Renal cortex interstitium (tissue), 11 donors: ENCODE results near the gene ZC3HAV1. TPM values are rescaled to one million over a fixed set of nuclear protein-coding genes. Genes with fewer than 3 reads are reported as not detected.
"Not testable (repeated sequence)": the region's sequence is repeated elsewhere in the genome, so short reads cannot be mapped to it uniquely, and the experiment has no call there.

Experiments used
- DNase-seq, 11 donors: peaks; one replicate each; pipeline ENCODE4 v3.0.0-alpha.2; 2013; ENCODE audit warnings: low read depth in 9 of 11, low spot score in 4 of 11; ENCODE audit errors: extremely low read depth in 1 of 11
- polyA plus RNA-seq, 3 donors: library from polyadenylated mRNA; unstranded; fragments of 120-200 nt; gene quantifications; one replicate each; pipeline ENCODE4 v1.2.1, GENCODE V29; 2013; ENCODE audit not compliant: insufficient read length in 3 of 3

Gene ZC3HAV1
- polyA plus RNA-seq, 3 donors, result 19.8 to 27.6 (median 22.0) TPM

DNA sequence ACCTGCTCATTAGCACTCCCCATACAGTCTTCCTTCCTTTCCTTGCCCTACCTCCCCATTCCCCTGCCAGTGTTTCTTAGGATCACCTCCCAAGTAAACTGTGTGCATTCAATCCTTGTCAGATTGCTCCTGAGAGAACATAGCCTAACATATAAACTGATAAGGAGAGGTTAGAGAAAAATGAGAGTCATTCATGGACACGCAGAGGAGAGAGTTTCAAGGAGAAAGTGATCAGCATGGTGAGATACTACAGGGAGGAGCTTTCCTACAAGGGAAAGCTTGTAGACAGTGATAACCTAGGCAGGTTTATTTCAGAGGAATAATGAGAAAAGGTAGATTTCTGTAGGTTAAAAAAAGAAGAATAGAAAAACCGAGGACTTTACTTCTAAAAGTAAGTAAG lies 70.8 kb downstream of the ZC3HAV1 start:
- DNase-seq, result no peak

DNA sequence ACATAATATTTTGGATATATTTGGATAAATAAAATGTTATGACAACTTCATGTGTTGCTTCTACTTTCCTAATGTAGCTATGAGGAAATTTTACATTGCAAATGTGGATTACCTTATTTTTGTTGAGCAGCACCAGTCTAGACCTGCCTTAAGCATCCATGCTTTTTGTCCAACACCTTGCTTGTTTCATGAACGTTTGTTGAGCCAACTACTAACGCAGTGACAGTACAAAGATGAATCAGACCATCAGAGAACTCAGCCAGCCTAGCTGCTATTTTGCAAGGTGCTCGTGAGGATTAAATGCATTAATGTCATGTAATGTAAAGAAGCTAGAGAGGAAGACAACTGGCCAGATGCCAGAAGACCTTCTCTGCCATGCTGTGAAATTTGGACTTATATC lies 72.6 kb downstream of the ZC3HAV1 start:
- no peak for DNase-seq

DNA sequence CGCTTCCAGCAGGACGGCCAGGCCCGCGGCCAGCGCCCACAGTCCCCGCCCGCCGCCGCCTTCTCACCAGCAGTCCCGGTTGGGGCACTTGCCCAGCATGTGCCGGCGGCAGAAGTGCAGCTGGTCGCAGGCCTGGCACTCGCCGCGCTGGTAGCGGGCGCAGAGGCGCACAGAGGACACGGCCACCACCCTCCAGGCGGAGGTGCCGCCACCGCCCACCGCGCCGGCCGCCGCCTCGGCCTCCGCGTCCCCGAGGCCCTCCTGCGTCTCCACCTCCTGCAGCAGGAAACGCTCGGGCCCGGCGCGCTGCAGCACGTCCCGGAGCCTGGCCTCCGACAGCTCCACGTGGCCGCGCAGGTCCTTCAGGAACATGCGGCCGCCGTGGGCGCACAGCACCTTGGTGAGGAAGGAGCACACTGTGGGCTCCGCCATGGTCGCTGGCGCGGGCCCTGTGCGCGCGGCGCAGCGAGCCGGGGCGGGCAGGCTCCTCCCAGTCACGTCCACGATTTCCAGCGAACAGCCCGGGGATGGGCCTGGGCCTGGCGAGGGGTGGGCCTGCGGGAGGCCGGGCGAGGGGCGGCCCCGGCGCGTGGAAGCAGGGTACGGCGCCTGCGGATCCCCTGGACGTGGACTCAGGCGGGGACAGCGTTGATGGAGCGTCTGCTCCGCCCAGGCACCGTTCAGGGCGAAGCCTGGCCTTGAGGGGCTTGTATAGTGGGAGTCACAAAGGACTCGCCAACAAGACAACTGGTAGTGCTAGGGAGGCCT lies 73.8 kb downstream of the ZC3HAV1 start, which contains the start of gene ZC3HAV1L:
ZC3HAV1L (minus strand) TSS at position 457 of the 768 bp plus-strand sequence; CDS start at position 432, 25 bp downstream.
- peak; percentile 61 to 79 (median 73) for DNase-seq

DNA sequence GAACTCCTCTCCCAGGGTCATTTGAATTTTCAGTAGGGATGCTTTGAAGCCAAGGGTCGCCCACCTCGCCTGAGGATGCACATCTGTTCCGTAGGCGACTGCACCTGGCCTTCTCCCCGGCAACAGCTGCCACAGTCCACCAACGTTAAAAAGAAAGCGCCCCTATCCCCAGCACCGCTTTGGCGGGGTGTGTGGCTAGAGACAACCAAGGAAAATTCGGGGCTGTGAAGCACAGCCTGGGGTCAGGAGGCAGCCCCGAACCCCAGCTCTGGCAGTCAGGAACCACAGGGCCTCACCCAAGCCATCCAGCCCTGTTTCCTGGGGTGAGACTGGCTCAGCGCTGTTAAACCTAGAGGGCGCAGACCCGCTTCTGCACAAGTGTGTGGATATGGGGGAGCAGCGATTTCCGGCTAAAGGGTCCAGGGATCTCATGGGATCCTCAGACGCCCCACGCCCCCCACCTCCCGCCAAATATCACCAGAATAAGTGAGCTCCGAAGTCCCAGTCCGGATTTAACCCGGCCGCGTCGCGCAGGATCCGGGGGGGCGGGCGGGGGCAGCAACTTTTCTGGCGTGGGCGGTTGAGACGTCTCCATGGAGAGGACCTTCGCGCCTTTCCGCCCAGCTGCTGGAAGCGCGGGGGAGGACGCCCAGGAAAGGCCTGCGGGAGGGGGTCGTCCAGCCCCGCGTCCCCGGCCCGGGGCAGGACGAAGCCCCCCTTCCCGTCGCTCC lies 74.5 kb downstream of the ZC3HAV1 start:
- DNase-seq, result peak in 8 of 11 donors; percentile 19 to 60 (median 26)

DNA sequence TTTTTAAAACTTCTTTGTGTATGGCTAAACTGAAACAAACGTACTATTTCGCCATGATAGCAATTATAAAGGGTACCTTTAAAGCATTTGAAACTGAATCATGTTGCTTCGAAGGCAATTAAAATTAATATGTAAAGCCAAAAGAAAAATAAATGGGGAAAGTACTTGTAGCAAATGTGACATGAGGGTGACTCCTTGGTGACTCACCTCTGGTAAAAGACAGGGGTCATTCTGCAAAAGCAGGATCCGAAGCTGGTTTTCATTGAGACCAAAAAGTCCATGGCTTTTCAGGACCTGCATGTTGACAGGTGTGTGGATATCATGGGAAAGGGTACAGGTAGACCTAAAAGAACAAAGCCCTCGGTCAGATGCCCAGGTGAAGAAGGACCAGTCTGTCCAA lies 75.2 kb downstream of the ZC3HAV1 start:
- no peak for DNase-seq

DNA sequence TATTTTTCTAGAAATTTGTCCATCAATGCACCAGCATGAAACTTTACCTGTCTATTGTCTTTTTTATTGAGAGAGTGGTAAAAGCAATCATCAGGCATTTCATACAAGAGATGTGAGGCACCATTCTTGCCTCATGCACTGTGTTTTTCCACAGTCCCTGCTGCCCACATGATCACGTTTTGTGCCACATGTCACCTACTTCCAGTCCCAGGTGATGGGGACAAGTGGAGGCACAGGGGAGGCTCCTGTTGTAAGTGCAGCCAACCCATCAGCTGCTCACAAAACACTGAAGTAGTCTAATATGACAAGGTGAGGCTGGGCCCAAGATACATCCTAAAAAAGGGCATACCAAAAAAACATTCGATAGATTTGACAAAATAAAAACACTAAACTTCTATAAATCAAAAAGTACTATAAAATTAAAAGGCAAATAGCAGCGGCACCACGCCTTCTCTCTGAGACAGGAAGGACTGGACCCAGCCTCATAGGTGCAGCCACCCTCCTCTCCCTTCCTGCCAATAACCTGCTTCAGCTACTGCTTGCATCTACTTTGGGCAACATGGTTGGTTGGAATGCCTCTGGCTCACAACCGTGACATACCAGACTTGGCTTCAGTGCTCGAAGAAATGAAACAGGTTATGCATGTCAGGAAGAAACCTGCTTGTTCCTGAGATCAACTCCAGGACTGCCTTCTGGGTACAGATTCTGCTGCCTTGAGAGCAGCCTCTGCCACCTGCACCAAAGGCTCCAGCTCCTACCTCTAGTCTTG lies 76.0 kb downstream of the ZC3HAV1 start:
- peak in 5 of 11 donors; percentile 25 to 52 (median 48) for DNase-seq

DNA sequence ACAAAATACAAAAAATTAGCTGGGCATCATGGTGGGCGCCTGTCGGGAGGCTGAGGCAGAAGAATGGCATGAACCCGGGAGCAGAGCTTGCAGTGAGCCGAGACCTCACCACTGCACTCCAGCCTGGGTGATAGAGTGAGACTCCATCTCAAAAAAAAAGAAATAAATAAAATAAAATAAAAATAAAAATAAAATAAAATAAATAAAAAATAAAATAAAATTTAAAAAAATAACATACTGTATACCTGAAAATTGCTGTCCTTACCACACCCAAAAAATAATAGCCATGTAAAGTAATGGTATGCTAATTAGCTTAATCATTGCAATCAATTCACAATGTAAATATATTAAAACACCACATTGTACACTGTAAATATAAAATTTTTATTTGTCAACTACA lies 77.0 kb downstream of the ZC3HAV1 start:
- no peak for DNase-seq

DNA sequence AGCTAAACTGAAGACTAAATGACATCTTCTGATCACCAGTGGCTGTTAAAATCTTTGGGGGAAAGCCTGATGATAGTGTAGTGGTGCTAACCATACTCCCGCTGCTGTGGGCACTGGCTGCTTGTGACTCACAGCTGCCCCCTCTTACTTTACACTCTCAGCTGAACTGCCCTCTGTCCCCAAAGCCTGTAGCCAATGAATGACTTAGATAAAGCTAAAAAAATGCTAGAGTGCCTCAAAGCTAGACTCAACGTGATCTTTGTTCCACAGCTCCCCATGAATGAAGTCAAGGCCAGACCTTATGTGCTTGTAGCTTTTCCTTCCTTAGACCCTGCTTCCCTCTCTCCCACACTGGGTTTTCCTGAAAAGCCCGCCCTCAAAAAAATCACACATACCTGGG lies 80.2 kb downstream of the ZC3HAV1 start:
- no peak for DNase-seq

DNA sequence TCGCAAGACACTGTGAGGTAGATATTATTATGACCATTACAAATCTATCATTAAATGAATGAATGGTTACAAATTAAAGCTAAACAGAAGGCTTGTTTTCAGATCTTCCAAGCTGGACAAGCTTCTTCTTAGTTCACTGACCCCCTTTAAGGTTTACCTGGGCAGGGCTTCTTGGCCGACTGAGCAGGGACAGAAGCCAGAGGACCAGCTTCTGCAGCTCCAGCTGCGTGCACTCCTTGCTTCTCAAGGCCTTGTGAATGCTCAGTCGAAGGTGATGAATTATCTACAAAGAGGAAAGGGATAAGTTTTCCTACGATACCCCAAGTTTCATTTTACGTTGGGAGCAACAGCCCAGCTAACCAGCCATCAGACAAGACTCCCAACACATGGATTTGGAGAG lies 83.0 kb downstream of the ZC3HAV1 start:
- DNase-seq, result no peak

DNA sequence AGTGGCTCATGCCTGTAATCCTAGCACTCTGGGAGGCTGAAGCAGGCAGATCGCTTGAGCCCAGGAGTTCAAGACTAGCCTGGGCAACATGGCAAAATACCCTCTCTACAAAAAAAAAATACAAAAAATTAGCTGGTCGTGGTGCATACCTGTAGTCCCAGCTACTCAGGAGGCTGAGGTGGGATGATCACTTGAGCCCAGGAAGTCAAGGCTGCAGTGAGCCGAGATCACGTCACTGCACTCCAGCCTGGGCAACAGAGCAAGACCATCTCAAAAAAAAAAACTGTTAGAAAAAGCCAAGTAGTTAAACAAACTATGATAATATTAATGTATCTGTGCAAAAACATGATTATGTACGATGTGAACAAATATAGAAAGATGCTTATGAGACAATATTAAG lies 83.7 kb downstream of the ZC3HAV1 start:
- DNase-seq, result not testable (repeated sequence)

DNA sequence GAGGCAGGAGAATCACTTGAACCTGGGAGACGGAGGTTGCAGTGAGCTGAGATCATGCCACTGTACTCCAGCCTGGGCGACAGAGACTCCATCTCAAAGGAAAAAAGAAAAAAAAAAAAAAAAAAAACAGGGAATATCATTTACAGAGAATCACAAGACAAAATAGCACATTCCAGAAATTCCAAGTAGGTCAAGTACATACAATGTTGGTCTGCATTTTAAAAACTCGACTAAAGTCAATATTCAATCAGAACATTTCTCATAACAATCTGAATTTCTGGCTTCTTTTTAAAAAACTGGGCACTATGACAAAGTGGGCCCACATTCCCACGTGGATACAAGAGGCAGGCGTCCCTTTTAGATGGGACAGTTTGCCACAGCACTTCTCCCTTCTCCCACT lies 86.4 kb downstream of the ZC3HAV1 start:
- no peak for DNase-seq

DNA sequence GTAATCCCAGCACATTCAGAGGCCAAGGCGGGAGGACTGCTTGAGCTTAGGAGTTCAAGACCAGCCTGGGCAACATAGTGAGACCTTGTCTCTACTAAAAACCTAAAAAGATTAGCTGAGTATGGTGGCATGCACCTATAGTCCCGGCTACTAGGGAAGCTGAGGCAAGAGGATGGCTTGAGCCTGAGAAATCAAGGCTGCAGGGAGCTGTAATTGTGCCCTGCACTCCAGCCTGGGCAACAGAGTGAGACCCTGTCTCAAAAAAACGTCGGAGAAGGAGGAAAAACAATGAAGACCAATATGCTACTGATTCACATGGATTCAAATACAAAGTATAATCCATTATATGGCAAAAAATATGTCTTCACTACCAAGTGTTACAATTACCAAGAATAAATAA lies 87.2 kb downstream of the ZC3HAV1 start:
- DNase-seq, result no peak

DNA sequence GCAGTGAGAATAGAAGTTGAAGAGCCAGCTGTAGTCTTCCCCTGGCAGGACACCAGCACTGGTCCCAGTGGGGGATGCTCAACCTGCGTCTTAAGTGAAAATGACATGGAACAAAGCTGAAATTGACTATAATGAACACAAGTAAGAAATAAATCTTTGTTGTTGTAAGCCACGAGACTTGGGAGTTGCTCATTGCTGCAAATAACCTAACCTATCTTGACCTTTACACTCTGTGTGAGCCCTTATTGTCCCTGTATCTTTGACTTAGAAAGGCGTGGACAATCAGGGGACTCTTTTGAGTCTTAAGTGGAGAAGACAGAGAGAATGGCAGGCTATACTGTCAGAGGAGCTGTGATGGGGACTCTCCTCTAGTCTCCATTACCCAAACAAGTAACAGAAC lies 90.6 kb downstream of the ZC3HAV1 start:
- DNase-seq, result no peak

DNA sequence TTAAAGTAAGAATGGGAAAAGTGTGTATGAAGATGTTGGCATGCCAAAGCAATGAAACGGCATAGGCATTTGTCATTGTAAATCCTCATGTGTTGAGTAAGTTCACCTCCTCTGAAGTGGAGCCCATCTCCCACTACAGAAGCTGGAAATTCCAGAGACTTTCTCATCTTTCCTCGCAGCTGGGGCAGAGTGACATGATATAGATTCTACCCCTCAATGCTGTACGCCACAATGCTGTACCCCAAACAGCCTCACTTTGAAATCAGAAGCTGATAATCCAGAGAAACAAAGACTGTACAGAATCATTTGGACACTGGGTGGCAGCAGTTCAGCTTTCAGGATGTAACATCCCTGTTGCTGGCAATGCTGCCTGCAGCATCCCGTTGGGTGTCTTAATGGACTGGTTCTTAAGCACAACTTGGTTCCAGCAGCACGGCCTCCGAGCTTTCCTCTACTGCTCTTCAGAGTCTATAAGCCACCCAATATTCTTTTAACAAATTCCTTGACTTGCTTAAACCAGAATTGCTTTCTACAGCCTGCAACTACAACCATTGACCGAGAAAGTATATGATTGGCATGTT lies 92.5 kb downstream of the ZC3HAV1 start:
- DNase-seq, result peak in 8 of 11 donors; percentile 32 to 55 (median 40)

DNA sequence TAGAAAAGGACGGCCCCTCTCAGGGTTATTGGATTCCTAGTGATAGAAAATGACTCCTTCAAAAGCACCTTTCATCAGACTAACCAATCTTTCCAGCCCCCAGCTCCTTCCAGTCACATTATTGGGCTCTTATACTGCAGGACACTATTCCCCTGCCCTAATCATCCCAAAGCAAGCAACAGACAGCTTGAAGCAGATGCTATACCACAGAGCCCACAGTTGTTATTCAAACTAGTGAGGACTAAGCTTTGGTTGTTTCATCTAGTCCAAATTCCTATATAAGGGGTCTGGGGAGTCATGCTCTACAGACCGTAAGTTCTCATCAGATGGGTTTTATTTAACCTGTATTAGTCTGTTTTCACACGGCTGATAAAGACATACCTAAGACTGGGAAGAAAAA lies 98.1 kb downstream of the ZC3HAV1 start:
- no peak for DNase-seq

DNA sequence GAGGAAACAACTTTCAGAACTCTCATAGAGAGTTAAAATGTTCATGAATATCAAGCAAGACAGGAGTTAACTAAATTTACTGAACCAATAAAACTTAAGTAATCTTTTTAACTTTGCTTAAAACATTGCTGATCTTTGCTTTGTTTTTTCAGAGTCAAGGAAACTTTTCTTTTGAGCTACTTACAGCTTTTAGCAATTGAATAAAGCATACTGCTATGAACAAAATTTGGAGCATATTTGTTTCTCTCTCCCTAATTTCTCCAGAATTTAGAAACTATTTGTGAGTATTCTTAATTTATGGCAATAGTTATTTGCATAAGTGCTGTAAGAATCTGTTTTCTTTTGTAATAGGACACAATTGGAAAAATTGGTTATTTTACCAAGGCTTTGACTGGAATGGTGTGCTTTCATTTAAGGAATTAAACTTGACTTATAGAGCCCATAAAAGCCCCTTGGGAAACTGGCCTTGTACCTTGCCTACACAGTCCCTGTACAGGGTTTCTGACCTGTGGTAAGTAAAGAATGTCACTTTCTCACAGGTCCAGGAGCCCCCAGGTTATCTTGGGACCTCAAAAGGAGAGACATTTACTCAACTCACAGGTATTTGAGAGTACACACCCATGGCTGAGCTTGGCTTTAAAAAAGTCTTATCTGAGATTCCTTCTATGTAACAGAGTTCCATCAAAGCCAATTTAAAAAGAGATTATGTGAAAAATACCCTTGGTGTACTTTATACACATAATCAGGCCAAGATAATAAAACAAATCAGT lies 105.0 kb downstream of the ZC3HAV1 start:
- no peak for DNase-seq

DNA sequence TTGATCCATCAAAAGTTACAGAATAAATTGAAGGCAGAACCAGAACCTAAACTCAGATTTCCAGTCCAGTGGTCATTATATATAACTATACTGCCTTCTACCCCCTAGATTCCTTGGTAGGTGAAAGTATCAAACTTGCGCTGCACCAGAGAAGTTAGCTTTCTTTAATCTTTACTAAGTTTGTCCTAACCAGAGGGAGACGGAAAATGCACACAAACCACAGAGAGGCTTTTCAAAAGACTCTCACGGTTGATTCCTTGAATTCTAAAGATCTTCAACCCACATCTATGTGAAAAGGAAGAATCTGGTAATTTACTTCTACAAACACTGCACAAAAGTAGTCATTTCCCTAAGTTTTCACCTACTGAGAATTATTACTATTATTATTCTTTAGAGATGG lies 110.1 kb downstream of the ZC3HAV1 start:
- DNase-seq, result no peak
